Right renal cortex interstitium (tissue), 3 donors: ENCODE results near the gene CAMK1D. TPM values are rescaled to one million over a fixed set of nuclear protein-coding genes. Genes with fewer than 3 reads are reported as not detected.
"Not testable (repeated sequence)": the region's sequence is repeated elsewhere in the genome, so short reads cannot be mapped to it uniquely, and the experiment has no call there.

Source experiments
- DNase-seq, 3 donors: peaks; one replicate each; pipeline ENCODE4 v3.0.0-alpha.2; 2013; ENCODE audit warnings: low read depth in 3 of 3, low spot score in 2 of 3
- polyA plus RNA-seq, 3 donors: library from polyadenylated mRNA; unstranded; fragments of 120-200 nt; gene quantifications; one replicate each; pipeline ENCODE4 v1.2.1, GENCODE V29; 2013; ENCODE audit not compliant: insufficient read length in 3 of 3

Gene CAMK1D
- polyA plus RNA-seq, 3 donors = 9.9 to 10.7 (median 10.4) TPM

DNA sequence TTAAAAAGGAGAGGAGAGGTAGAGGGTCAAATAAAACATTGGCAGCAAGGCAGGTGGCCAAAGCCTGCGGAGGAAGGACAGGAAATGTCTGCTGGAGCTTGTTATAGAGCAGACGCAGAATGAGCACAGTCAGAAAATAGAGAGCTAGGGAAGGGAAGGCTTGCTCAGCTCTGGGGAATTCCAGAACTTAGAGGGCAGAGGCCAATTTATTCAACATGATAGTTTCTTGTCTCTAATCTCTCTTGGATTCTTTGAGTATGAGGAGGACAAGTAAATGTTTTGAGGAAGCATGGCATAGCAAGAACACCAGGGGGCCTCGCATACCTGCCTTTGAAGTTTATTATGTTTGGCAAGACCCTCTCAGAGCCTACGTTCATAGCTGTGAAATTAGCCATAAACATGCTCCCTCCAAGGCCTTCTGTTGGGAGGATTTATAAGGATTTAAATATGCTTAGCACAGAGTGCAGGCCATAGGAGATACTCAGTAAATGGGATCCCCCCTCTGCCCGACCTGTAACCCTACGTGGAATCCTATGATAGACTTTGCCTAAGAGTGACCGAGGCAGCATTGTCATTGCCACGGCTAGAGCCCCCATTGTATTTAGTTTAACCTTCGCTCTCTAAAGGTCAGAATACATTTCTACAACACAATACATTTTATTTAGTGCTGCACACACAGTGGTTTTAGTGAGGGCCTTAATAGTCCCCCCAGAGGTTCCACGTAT is 358.3 kb downstream of the CAMK1D start:
- no peak for DNase-seq

DNA sequence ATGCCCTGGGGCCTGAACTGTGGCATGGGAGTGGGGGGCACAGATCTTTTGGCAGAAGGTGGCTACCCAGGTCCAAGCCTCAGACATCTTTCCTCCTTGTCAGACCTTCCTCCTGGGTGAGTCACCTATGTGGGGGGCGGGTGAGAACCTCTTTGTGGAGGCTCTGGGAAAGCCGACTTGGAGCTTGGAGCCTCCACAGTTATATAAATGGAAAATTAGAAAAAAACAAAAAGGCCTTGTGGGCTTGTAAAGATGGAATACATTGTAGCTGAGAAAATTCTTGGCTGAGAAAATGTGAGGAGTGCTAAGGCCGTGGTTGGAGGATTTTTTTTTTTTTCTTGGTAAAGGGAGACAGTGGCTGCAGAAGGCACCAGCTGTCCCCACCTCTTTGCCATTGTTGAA is 359.7 kb downstream of the CAMK1D start:
- no peak for DNase-seq

DNA sequence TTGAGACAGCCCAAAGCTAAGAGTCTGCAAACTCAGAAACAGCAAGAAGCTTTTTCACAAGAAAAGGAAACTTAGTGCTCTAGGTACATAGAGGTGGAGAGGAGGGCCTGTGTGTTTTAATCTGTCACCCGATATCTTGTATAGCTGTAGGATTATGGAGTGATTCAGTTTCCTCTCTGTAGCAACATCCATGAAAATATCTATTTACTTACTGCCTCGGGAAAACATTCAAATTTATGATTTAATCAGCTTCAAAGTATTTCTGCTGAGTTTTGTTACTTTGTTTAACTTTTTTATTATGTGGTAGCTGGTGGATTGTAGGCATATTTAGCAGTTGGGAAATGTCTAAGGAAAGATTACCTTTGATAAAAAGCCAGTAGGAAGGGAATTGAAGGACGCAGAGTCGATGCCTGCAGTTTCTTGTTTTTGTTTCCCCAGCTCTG is 360.2 kb downstream of the CAMK1D start:
- no peak for DNase-seq

DNA sequence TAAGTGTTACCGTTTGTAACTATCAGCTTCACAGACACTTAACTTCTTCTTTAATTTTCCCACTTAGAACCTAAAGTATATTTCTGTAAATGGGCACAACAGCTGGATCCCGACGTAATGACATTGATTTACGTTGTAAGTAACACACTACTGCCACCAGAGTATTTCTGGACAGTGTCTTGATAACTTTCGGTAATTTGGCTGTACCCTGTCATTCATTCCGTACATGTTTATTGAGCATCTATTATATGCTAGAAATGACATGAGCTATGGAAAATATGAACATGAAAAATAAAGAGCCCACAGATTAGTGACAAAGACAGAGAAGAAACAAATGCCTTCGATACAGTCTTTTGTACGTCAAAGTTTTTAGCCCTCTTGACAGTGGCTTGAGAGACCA is 360.8 kb downstream of the CAMK1D start:
- no peak for DNase-seq

DNA sequence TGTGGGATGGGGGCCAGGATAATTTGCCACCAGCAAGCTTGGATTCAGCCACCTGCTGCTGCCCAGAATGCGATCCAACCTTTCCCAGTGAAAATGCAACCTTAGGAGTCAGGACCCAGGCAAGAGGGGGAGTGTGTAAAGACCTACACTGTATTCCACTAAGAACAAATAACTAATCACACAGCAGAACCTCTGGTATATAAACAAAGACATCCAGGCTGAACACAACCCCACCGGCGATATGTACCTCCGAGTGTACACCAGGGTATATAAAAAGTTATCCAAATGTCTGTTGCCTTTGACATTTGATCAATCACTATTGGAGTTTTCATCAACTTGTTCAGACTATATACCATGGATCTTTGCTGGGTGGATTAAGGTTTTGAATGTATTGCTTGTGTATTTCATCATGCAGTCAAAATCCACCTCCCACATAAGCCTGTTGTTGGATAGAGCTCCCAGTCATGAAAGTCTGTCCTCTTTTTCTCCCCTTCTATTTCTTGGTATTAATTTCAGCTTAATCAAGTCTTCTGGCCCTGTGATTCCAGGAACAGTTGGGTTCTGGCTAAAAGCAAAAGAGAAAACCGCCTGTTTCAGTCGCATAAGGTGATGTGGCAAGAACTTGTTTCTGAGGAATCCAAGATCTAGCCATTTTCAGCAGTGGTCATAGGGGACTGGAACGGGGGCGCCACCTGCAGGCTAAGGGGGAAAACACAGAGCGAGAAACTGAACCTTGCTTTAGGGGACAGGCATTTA is 361.4 kb downstream of the CAMK1D start:
- DNase-seq = no peak

DNA sequence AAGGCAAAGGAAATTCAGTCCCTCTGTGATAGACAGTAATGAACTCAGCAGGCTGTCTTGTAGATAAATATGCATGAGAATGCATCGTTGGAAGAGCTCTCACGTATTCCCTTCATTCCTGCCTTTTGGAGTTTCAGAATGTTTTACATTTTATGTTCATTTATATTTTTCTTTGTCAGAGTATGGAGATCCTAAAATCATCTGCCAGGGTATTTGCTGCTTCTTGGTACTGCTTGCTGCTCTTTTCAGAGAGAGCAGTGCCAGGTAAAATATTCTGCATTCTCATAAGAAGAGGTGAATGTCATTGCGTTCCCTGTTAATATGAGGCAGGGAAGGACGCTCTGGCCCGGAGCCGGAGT is 362.0 kb downstream of the CAMK1D start:
- no peak for DNase-seq

DNA sequence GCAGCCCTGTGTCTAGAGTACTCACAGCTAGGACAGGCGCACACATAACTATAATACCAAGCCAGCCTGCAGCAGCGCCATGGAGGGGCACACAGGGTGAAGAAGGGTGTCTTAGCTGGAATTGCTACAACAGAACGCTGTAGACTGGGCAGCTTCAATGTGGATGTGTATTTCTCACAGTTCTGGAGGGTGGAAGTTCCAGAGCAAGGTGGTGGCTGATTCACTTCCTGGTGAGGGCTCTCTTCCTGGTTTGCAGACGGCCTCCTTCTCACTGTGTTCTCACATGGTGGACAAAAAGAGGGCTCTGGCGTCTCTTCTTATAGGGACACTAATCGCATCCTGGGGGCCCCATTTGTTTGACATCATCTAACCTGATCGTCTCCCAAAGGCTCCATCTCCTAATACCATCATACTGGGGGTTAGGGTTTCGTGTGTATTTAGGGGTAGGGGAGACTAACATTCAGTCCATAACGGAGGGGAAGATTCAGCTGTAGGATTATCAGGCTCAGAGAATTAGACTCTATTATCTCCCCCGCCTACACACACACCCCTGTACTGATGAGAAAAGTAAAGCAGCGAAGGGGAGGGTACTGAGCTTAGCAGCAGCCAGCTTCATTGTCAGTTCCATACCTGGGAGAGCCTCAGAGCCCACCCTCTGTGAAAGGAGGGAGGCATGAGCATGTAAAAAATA is 363.1 kb downstream of the CAMK1D start:
- DNase-seq = no peak

DNA sequence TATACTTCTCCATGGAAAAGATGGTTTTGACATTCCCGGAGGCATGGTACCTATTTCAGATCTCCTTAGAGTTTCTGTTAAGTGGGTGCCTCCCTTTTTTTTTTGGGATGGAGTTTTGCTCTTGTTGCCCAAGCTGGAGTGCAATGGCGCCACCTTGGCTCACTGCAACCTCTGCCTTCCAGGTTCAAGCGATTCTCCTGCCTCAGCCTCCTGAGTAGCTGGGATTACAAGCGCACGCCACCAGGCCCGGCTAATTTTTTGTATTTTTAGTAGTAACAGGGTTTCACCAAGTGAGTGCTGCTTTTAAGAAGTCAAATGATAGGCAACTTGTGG is 363.6 kb downstream of the CAMK1D start:
- DNase-seq = not testable (repeated sequence)

DNA sequence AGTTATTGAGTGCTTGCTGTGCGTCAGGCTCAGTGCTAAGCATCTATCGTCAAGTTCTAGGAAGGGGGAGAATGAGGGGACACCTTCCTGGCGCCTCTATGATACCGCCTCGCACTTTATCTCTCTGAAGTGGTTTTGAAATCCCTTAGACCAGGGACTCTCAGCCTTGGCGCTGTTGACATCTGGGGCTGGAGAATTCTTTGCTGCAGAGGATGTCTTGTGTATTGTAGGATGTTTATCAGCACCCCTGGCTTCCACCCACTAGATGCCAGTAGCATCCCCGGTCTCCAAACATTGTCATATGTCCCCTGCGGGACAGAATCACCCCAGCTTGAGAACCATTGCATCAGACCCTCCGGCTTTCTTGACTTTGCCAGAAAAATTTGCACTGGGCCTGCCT is 366.7 kb downstream of the CAMK1D start:
- DNase-seq = no peak

DNA sequence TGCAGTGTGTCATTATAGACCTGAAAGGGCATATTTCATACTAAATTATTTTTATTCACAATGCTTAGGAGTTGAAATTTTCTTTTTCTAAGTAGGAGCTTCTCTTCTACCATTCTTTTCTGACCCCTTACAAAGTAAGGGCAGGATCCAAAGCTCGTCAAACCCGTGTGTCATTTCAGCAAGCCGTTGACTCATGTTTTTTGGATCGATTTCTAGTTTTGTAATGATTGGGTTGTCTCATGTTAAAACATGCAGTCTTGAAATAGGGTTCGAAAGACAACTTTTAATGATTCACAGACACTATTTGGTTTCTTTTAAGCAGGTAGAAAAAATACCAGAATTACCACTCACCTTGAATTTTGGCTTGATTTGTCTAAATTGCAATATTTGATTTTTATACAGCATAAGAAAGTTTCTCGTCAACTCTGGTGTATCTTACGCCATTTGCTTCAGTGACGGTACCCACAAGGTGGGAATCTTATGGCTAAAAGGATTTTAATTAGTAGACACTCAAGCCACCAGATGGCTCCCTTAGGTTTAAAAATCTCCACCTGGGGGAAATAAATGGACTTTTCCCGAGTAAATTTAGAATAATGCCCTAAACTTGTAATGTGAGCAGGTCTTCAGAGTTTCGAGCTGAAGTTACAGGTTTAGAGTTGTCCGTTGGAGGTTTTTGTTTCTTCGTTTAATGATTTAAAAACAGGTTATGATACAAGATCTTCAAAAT is 368.8 kb downstream of the CAMK1D start:
- DNase-seq = no peak

DNA sequence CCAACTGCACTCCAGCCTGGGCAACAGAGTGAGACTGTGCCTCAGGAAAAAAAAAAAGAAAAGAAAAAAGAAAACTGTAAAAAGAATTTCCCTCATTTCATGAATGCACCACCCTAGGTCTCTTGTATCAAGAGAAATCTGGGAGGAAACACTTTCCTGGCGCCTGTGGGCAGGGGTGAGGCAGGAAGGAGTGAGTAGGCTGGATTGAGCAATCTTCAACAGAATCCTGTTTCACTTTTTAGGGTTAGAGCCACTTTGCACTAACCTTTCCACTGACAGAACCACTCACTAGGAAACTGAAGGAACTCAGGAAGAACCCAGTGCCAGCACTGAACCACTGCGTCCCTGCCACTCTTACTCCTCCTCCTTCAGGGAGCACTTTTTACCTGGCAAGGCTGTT is 370.0 kb downstream of the CAMK1D start:
- no peak for DNase-seq

DNA sequence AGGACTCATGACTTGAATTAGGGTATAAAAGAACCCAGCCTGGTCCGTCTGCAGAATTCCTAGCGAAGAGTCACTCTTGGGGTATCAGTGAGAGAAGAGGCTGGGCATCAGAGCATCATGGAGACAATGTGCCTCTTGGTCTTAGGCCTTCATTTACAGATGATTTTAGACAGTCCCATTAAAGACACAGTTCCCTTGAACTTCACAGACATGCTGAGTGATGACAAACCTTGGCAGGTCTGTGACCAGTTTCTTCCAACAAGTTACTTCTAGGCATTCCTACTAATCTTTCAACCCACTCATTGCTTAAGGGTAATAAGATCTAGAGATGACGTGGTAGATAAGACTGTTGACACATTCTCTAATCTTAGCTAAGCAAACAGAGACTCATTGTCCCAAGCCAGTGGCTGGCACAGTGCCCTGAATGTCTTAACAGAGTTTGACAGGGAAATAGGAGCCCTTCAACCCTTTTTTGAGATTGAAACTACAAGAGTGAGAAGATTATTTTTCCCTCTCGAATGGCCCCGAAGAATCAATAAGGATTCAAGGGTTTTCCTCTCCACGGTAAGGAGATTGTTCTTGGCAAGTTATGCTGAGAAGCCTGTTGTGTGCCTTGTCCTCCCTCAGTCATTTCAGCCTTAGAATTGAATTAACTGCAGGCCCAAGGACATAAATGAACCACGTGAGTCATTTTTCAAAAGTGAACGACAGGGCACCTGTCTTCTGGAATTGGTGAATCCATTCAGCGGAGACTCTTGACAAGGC is 371.1 kb downstream of the CAMK1D start:
- DNase-seq = no peak

DNA sequence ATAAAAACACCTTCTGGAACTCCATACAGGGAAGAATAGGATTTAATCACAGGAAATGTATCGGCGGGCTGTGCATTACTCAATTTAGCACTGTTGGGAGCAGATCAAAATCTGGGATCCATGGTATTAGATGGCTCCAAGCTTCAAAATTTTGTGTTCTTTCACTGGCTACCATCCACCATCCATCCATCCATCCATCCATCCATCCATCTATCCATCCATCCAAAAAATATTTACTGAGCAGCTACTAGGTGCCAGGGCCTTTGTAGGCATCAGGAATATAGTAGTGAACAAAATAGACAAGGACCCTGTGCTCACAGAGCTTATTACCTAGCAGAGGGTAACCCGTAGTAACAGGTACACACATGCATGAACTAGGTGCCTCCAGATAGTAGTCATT is 372.0 kb downstream of the CAMK1D start:
- no peak for DNase-seq

DNA sequence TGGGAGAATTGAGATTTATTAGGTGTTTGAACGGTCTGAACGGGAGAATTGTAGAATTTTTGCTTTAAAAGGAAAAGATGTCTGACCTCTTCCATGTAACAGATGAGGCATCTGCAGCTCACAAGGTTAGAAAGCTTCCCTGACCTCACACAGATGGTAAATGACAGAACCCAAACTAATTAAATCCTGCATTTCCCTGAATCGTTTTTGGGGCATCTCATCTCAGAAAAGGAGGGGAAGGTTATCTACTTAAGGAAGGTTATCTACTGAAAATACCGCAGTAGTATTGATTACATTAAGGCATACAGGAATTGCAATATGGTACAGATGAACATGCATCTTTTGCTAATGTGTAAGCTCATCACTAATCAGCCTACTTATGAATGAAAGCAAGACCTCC is 373.9 kb downstream of the CAMK1D start:
- no peak for DNase-seq

DNA sequence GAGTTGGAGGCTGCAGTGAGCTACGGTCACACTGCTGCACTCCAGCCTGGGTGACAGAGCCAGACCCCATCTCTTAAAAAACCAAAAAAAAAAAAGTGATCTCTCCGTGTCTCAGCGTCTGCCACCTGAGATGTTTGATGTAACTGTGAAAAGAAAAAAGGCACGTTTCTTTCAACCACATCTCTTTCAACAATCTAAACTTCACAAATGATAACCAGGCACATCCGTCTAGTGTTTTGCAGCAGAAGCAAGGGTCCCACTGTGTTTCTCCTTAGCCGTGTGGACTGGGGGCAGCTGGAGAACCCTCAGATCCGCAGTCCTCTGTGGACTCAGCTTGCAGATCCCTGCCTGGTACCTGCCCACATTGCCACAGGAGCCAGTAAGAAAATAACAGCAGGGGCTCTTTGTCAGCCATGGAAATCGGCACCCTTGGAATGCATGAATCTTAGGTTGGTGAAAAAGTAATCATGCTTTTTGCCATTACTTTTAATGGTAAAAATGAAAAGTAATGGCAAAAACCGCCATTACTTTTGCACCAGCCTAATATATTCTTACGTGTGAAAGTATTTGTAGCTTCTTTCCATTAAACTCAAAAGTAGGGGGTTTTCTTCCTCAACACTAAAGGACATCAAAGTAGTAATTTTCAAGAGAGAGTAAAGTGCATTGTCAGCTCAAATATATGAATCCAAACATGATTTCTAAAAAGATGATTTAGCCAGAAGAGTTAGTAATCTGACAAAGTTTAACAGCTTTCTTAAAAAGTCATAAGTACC is 375.6 kb downstream of the CAMK1D start:
- DNase-seq = no peak

DNA sequence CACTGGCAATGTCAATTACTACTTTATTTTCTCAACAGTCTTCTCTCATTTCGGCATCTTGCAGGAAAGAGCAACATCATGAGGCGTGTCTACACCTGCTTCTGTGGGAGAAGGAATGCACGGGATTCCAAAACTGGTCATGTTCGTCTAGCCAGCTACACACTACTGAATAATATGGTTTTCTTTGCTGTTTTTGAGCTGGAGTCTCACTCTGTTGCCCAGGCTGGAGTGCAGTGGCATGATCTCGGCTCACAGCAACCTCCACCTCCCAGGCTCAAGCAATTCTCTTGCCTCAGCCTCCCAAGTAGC is 376.2 kb downstream of the CAMK1D start:
- DNase-seq = not testable (repeated sequence)

DNA sequence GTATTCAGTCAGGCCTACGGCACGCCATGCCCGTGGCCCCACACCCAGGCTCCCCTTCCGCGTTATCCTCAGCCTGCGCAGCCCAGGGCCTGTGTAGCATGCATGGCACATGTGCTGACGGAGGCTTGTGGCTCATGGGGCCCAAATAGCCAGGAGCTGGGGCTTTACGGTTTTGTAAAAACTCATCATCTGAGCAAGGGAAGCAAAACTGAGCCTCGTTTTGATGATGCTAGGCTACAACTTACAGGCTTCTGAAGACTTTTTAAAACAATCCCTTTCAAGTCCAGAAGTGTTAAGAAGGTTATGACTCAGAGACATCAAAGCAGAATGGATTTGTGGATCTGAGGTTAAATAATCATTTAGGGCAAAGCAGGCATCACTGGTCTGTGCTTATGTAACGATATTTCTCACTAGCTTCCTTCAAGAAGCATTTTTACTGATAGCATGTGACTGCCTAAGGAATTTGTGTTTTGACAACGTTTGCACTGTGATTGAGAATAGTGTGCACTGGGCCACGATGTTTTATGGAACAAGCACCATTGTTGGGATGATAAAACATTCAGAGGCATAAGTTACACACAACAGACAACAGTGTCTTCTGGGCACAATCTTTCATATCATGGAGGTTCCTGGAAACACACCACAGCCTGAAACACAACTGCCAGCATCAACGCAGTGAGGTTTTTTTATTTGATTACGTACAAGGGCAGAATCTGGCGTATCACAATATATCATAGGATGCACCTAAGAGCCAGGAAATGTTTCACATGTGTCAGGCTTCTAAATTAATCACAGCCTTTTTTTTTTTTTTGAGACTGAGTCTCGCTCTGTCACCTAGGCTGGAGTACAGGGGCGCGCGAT is 377.9 kb downstream of the CAMK1D start:
- DNase-seq = no peak

DNA sequence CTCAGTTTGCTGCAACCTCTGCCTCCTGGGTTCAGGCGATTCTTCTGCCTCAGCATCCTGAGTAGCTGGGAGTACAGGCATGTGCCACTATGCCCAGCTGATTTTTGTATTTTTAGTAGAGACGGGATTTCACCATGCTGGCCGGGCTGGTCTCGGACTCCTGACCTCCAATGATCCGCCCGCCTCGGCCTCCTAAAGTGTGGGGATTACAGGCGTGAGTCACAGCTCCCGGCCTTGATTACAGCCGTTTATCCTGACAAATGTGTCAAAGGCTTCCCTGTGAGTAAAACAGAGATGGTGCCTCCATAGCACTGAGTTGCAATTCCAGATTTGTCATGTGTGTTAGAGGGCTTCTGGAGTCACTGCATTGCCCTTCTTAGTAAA is 378.5 kb downstream of the CAMK1D start:
- DNase-seq = no peak

DNA sequence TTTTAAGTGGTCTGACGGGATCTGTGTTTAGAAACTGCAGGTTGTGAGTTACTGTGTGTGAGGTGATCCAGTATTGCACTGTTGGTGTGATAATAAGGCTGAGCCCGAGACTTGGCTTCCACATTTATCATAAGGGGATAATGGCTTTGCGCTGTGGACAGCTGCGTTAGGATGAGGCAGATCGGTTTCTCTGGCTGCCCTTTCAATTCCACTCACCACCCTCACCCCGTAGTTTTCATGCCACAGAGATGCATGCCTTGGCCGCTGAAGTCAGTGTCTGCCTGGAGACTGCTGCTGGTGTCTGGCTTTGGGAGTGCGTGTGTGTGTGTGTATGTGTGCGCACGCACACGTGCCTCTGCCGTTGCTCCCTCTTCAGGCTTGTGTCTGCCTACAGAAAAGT is 379.1 kb downstream of the CAMK1D start:
- no peak for DNase-seq
